GM12878 (cell line): Measurements from ENCODE around the gene TSEN54. TPM values are rescaled to one million over a fixed set of nuclear protein-coding genes. Genes with fewer than 3 reads are reported as not detected.

ENCODE experiments used
- EED ChIP-seq: sonication (generic); IDR thresholded peaks from 2 replicates; pipeline ENCODE4 v1.6.1; 2016; ENCODE audit warnings: antibody characterized with exemption, low read depth
- IKZF1 ChIP-seq: fragments of 450-650 bp; conservative IDR thresholded peaks from 2 replicates; pipeline ENCODE4 v1.6.1; 2017; ENCODE audit warnings: antibody characterized with exemption, mild to moderate bottlenecking
- MEF2B ChIP-seq: fragments of 450-650 bp; IDR thresholded peaks from 2 replicates; pipeline ENCODE4 v1.6.1; 2018; ENCODE audit warnings: mild to moderate bottlenecking, moderate library complexity; ENCODE audit not compliant: partially characterized antibody, poor library complexity, severe bottlenecking
- SIX5 ChIP-seq: IDR thresholded peaks from 2 replicates; pipeline ENCODE4 v1.6.1; 2011; ENCODE audit warnings: mild to moderate bottlenecking, low read depth, low read length, moderate library complexity; ENCODE audit not compliant: severe bottlenecking
- SRF ChIP-seq, 2 experiments: IDR thresholded peaks; 2 replicates each; pipeline ENCODE4 v1.6.1; 2011; ENCODE audit warnings: low read depth in 2 of 2, low read length in 2 of 2, mild to moderate bottlenecking in 1 of 2, moderate library complexity in 1 of 2
- polyA plus RNA-seq, 11 experiments: library from polyadenylated mRNA; depleted of rRNA in 4 of 11; unstranded in 6 of 11; stranded (reverse) in 5 of 11; fragments of >200 nt; fragmentation: Nextera tagmentation in 4 of 11; fragmentation: Illumina TruSeq in 1 of 11; extraction: Ambion mirVana in 4 of 11; extraction: Trizol in 1 of 11; gene quantifications; 1 replicate in 1 of 11; 2 replicates in 10 of 11; pipeline versions ENCODE4 v1.2.1 to v1.2.3, GENCODE V29; 2011 to 2016; ENCODE audit warnings: inconsistent platforms in 2 of 11, missing spikeins in 2 of 11, low read depth in 1 of 11
- total RNA-seq, 4 experiments: library from RNA; depleted of rRNA in 3 of 4; stranded (reverse); fragments of >200 nt in 3 of 4; fragmentation: Illumina TruSeq in 1 of 4; extraction: Trizol in 1 of 4; gene quantifications; 2 replicates each; pipeline versions ENCODE4 v1.2.1 to v1.2.3, GENCODE V29; 2013 to 2021
- TF ChIP-seq, protein P1 (sequence below): IDR thresholded peaks from 2 replicates; pipeline ENCODE4 v1.6.1; 2012; ENCODE audit warnings: low read depth, low read length, improper control_type of control experiment
- TF ChIP-seq, protein P2 (sequence below): fragments of 450-650 bp; formaldehyde crosslinking; IDR thresholded peaks from 2 replicates; pipeline ENCODE4 v1.4.0; 2020; ENCODE audit warnings: mild to moderate bottlenecking, moderate library complexity
- TF ChIP-seq, protein P3 (sequence below): IDR thresholded peaks from 2 replicates; pipeline ENCODE4 v1.6.1; 2011; ENCODE audit warnings: mild to moderate bottlenecking, low read depth, low read length, moderate library complexity; ENCODE audit not compliant: insufficient replicate concordance

TSEN54 gene
- total and polyA plus RNA-seq, 10 of the 15 experiments (the other 5 are each of a cell fraction or from before 2014, with no cell fraction given), result 7.1 to 48.0 (median 41.1) TPM

DNA sequence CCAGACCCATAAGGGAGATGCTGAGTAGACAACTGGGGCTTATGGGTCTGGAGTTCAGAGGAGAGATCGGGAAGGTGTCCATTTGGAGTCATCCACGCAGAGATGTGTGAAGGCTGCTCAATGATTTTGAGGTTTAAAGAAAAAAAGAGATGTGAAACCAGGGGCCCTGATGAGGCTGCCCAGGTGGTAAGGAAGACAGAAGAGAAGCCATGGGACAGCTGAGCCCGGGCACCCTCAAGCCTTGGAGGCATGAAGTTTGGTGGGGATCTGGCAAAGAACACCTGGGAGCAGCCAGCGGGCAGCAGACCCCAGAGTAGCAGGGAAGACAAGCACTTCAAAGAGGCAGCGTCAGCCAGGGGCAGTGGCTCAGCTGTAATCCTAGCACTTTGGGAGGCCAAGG is 50.5 kb downstream of the TSEN54 start (continued):
- TF ChIP-seq EED, result 0 out of 2 replicates have a peak, but pooled peaks have one; percentile 33
- TF ChIP-seq, protein P1, sequence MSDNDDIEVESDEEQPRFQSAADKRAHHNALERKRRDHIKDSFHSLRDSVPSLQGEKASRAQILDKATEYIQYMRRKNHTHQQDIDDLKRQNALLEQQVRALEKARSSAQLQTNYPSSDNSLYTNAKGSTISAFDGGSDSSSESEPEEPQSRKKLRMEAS, result no peak
- TF ChIP-seq MEF2B, result no peak
- peak; percentile 65 for TF ChIP-seq IKZF1
- TF ChIP-seq SRF (IDR thresholded peaks at IDR 0.05; ENCODE audit: low read depth in 2 of 2, low read length in 2 of 2), result no peak
- TF ChIP-seq SIX5, result no peak
- TF ChIP-seq, protein P2, sequence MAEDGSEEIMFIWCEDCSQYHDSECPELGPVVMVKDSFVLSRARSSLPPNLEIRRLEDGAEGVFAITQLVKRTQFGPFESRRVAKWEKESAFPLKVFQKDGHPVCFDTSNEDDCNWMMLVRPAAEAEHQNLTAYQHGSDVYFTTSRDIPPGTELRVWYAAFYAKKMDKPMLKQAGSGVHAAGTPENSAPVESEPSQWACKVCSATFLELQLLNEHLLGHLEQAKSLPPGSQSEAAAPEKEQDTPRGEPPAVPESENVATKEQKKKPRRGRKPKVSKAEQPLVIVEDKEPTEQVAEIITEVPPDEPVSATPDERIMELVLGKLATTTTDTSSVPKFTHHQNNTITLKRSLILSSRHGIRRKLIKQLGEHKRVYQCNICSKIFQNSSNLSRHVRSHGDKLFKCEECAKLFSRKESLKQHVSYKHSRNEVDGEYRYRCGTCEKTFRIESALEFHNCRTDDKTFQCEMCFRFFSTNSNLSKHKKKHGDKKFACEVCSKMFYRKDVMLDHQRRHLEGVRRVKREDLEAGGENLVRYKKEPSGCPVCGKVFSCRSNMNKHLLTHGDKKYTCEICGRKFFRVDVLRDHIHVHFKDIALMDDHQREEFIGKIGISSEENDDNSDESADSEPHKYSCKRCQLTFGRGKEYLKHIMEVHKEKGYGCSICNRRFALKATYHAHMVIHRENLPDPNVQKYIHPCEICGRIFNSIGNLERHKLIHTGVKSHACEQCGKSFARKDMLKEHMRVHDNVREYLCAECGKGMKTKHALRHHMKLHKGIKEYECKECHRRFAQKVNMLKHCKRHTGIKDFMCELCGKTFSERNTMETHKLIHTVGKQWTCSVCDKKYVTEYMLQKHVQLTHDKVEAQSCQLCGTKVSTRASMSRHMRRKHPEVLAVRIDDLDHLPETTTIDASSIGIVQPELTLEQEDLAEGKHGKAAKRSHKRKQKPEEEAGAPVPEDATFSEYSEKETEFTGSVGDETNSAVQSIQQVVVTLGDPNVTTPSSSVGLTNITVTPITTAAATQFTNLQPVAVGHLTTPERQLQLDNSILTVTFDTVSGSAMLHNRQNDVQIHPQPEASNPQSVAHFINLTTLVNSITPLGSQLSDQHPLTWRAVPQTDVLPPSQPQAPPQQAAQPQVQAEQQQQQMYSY (CRISPR knock-in tag), result no peak
- TF ChIP-seq, protein P3, sequence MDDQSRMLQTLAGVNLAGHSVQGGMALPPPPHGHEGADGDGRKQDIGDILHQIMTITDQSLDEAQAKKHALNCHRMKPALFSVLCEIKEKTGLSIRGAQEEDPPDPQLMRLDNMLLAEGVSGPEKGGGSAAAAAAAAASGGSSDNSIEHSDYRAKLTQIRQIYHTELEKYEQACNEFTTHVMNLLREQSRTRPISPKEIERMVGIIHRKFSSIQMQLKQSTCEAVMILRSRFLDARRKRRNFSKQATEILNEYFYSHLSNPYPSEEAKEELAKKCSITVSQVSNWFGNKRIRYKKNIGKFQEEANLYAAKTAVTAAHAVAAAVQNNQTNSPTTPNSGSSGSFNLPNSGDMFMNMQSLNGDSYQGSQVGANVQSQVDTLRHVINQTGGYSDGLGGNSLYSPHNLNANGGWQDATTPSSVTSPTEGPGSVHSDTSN, result no peak
